Prostate gland (tissue), 2 donors: ENCODE measurements around the gene EPS15.

Experiments
- CTCF ChIP-seq, 4 experiments: fragments of 200-600 bp in 2 of 4; fragments of 450-650 bp in 2 of 4; sonication (generic) in 2 of 4; IDR thresholded peaks; 1 replicate in 3 of 4; 2 replicates in 1 of 4; pipeline ENCODE4 v1.5.1; 2016 to 2019; ENCODE audit warnings: antibody characterized with exemption in 4 of 4, mild to moderate bottlenecking in 2 of 4, moderate library complexity in 2 of 4
- POLR2AphosphoS5 ChIP-seq: sonication (generic); formaldehyde crosslinking; IDR thresholded peaks from one replicate; pipeline ENCODE4 v1.6.1; 2017; ENCODE audit warnings: antibody characterized with exemption

- TF ChIP-seq POLR2AphosphoS5 (no peak), CTCF (IDR thresholded peaks at IDR 0.05) (no peak)
Measured at GRCh38 chr1:51542158-51542953, 23.3 kb upstream of the EPS15 start.
